GM19455 (cell line): ENCODE measurements around the gene OGA.
A peak's percentile ranks its signal among the peaks of the same experiment; 100 is the strongest.

Experiments
- ATAC-seq: cut with Tn5 transposase; IDR thresholded peaks from one replicate; pipeline ENCODE4 v1.9.1; 2021; ENCODE audit not compliant: unreplicated experiment

Gene OGA

DNA sequence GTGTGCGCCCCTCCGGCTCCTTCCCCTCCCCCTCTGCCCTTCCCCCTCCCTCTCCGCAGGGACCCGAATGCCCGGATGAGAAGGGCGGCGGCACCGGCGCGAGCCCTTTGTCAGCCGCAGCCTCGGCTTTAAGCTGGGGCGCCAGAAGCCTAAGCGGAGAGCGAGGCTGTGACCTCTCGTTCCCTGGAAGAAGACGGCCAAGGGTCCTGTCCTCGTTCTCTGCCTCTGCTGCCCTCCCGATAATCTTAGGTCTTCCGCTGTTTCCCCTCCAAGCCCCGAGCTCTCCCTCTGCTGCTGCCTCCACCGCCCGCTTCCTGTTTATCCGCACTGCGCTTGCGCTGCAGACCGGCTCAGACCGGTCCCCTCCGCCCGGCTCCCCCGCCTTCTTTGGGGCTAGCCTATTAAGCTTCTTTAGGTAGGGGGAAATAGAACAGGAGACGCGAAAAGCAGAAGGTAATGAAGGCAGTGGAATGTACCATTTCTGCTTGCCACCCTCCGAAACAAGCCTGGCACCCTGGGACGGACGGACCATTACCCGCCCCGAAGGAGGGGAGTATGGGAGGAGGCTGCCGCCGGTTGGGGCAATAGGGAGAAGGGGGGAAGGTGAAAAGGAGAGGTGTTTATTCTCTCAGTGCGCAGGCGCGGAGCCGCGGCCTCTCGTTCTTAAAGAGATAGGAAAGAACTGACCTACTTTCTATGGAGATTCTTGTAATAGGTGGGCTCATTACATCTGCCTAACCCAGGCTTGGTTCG lies at the start of gene OGA:
TSS of gene OGA (minus strand) at position 326 of the 753 bp plus-strand sequence. CDS start 422 bp downstream, outside the sequence.
- peak; percentile 84 for ATAC-seq

DNA sequence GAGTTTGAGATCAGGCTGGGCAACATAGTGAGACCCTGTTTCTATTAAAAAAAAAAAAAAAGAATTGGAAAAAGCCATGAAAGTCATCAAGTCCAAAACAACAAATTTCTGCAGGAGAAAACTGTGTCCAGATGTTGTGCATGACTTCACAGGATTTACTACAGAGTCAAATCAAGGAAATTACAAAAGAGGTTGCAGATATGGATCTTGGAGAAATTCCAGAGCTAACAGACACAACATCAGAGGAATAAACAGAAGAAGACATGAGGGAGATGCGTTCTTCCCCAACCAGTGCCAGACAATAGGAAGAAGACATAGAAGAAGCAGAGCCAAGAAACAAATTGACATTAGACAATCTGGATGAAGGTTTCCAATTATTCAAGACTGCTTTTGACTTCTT lies 49.7 kb upstream of the OGA start:
- ATAC-seq: no peak

DNA sequence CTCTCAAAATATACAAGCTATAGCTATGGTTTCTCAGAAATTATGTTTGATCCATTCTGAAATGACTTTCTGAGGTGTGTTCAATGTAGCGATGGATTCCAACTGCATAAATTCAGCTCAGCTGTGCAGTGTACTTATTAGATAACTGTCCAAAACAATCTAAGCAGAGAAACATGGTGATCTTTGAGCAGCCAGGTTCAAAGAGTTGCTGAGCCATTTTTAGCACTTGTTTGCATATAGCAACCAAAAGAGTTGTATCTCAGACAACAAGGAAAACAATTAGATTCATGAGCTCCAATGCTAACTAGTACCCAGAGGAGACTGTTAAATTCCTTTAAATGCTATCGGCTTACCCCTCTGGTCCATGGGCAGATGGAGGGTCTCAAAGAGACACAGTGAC lies 41.3 kb upstream of the OGA start:
- no peak for ATAC-seq

DNA sequence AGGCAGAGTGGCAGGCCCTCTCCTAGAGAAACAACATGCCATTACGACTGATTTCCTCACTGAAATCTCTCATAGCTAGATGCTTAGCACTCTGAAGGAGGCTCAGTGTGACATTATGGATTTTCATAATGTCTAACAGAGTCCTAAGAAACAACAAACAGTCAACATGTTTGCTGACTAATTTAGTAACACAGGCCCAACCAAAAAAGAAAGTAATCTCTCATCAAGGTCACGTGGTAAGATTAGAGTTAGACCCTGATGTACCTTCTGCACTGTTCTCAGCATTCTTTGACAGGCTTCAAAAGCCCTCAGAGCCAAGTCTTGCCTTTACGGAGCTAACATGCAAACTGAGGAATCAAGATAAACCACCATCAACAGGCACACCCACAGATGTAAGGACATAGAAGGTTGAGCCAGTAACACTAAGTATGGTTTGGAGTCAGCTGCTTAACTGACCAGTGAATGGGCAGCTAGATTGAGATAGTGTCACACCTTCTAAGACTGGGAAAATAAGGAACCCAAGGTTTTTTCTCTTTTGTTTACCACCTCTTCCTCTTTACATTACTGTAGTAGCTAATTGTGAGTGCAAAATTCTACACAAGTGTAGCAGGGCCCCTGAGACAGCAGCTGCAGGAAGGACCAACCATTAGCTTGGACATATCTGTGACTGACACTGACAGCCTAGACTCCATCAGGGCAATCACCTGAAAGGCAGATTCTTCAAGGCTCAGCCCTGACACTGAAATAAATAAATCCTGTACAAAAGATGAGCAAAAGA lies 40.7 kb upstream of the OGA start:
- peak; percentile 68 for ATAC-seq

DNA sequence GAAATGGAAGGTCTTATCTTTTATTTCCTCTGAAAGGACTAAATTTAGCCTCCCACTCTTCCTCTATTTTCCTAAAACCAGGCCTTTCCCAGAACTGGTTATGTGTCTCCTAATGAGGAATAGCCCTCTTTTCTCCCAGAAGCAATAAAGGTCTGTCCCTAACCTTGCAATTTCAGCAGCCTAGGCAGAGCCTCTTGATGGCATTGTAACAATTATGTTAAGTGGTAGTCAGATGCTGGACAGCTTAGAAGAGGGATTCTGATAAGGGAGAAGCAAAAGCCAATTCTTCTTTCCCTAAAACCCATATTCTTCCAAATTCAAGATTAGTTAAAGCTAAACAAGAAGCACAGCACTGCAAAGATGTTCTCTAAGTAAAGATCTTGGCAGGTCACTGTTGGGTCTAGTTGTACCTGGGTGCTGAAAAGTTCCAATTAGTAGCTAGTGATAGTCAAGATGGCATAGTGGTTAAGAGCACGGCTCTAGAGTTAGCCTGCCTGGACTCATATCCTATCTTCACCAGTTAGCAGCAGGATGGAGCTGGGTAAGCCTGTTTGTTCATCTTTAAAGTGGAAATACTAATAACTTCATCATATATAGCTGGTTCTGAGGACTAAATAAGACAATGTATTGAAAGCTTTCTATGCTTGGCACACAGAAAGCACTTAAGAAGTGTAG lies 39.7 kb upstream of the OGA start:
- no peak for ATAC-seq

DNA sequence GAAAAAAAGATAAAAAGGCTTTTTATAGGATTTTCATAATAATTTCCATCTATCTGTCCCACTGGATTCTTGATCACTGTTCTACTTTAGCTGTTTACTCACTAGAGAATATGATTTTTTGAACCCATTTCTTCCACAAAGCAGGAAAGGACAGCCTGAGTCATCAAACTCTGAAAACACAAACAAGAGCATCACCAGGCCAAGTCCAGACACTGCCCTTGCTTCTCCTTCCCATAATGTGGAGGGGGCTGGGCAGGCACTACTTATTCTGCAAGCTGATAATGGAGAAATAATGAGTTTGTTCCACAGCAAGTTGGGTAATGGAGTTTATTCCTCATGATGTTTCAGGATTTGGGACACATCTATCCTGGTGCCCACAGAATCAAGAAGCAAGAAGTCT lies 38.4 kb upstream of the OGA start:
- no peak for ATAC-seq

DNA sequence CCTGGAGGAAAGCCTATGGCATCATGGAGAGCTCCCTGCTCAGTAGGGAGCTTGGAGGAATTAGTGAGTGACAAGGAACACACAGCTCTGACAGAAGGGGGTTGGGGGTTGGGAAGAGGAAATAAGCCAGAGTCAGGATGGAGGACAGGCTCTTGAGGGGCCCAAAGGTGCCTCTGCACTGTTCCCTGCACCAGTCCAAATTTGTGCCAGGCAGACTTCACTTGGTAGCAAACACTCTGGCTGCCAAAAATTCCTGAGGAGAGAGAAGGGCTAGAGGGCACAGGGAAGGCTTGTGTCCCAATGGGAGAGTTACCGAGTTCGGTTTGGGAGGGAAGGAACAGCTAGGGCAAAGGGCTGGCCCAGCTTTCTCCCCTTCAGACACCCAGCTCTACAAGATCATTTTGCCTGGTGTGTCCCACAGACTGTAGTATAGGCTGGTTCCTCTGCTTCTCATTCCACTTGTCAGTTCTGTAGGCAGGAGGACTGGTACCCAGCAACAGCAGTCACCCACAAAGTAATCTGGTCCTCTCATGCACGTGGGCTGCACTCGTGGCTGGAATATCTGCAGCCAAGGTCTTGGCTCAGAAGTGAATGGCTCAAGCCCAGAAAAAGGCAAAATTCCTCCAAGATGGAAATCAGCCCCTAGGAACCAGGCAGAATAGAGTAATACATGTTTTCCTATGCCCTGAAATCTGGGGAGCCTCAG lies 33.3 kb upstream of the OGA start:
- no peak for ATAC-seq

DNA sequence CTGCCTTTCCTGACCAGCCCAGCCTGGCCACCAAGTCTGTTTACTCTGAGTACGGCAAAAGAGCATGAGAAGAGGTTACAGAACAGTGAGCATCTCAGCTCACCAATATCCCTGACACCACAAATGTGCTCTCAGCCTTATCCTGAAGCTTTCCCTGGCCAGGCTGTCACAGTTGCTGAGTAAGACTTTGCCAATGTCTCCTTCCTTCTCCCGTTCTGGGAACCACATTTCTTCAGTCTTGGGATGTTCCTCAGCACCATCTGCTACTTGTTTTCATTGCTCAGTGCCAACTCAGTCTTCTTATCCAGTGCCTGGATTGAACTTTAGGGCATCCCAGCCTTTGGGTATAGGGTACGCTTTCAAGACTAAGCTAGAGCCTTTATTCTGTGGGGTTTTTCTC lies 32.5 kb upstream of the OGA start:
- no peak for ATAC-seq

DNA sequence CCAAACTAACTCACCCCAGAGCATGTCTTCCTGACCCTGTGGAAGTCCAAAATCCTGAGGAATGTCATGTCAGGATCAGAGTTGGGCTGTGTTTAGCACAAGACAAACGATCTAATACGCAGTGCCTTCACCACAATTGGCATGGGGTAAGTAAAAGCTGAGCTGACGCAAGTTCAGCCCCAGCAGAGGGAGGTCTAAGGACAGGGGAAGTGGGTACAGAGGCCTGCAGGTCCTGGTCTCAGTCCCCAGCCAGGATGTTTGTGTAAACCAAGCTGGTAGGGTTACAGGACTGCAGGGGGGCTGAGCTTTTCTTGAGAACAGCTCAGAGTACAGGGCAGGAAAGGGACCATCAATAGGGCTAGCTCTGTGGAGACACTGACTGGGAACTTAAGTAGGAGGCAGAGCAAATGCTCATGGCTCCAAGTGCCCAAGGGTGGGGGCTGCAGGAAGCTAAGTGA lies 30.7 kb upstream of the OGA start:
- no peak for ATAC-seq

DNA sequence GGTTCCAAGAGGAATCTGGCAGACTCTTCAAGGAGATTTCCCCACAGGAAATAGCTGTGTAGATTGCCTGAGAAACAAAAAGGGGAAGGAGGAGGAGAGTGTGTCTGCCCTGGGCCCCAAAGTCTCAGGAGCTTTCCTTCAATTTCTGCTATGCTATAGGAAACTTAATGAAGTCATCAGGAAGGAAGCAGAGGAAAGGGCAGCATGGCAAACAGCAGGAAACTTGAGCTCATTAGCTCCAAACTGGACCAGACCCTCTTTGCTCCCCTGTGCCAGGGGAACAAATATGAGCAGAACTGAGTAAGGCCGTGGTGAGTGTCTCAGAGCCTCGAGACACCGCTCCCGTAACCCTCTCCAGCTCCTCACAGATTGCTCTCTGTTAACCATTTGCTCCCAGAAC lies 30.2 kb upstream of the OGA start:
- no peak for ATAC-seq

DNA sequence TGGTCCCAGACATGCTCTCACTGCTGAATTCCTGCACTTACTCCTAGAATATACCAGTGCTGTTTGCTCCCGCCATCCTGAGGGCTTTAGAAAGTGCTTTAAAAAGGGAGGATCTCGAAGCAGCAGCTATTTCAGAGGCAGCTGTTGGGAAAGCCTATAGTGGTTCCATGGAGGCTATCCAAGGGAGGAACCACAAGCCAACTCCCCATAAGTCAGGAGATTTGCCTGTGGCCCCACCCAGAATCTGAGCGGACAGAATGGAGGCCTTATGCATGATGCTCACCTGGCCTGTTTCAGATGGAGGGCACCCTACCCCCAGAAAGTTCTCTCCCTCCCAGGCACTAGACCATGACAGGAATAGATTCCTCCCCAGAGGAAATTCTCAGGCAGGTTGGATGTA lies 27.6 kb upstream of the OGA start:
- no peak for ATAC-seq

DNA sequence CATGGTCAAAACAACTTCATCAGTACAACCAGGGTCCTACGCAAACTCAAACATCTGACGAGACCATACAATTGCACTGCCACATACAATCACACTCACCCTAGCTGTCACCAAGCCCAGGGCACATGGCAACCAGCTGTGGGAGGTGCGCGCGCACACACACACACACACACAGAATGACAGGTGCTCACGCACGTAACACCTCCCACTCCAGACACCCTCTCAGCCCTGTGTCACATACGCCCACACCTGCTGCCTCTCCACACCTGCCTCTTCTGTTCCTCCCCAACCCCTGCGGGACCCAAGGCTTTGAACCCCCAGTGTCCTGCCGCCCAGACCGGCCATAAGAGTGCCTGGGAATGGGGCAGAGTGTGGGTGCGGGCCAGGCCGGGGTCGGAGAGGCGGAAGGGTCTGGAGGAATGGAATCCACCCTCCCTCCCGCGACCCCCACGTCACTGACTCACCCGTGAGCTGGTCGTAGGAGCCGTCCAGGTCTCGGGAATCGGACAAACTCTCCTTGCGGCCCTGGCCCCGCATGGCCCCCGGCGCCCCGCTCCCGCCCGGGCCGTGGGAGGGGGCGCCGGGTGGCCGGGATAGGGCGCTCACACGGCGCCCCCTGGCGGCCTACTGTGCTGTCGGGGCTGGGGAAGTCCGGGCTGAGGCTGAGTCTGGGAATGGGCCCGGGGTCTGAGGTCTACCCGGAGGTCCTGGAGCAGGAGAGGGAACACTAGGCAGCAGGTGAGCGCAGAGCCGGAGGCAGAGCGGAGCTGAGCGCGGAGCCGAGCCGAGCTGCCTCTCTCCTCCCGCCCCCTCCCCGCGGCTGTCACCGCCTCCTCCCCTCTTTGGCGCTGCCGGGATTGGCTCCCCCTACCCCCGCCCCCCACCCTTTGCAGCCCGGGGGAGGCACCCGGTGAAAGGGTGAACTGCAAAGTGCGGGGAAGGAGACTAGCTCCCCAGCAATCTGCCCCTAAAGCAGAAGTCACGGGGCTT lies 25.1 kb upstream of the OGA start, which contains the start of gene KCNIP2:
TSS of gene KCNIP2 (minus strand) at position 769 of the 990 bp plus-strand sequence. CDS start at position 537, 232 bp downstream.
- no peak for ATAC-seq

DNA sequence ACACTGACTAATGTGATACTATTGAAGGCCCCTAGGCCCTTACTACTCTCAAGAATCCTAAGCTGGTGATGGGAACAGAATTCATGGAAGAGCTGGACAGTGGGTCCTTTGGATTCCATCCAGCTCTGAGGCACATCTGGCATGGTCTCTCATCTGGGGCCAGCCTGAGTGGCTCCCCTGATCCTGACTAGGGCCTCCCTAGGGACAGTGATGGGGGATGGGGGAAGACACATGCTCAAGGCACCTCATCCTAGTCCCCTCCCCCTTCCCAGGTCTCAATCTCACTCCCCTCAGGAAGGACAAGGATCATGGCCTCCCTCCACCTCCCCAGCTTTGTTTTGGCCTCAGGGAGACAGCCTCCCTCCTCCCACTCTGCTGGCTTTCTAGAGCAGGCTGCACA lies 23.6 kb upstream of the OGA start:
- ATAC-seq: no peak

DNA sequence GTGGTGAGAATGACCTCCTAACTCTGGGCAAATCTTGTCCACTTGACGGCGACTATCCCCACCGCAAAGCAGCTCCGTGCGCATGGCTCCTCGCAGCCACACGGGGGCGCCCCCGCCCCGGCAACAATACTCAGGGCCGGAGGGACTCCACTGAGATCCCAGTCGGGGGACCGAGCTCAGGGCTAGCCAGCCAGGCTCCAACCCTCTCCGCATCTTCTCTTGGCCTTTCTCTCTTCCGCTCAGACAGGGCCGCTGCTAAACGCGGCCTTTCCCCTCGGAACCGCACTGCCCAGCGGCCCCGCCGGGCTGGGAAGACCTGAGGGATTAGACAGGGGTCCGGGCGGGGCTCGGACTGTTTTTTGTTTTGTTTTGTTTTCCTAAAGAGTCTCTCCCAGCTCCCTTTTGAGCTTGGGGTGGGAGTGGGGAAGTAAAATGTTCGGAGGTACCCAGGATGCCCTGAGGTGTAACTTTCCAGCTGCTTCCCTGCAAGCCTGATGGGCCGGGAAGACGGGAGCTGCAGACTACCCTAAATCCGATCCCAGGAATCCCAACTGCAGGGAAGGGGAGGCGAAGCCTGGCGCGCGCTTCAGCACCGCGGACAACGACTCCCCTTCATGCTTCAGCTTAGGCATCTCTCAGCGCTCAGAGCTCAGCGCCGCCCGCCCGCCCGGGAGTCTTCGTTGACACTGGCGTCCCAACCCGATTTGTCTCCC lies 22.7 kb upstream of the OGA start:
- peak; percentile 53 for ATAC-seq

DNA sequence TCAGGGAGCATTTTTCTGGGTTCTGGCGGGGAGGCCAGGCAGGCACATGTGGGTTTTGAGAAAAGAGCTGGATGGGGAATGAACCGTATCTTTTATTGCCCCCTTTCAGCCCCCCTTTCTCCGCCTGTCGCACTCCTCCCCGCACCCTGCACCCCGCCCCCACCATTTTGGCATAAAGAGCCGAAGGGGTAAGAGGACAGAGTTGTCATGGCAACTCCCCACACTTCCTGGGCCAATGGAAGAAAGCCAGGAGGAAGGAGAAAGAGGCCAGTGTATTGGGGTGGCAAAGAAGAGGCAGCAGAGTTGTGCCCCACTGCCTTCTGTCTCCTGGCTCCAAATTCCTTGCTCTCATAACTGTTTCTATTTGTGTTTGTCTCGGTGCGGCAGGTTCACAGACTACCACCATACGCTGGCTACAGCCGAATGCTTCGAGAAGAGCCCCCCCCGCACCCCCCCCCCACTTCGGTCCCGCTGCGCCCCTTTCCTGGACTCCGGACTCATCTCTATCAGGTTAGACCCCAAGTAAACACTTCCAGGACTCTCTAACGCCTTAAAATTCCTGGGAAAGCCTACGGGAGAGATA lies 21.9 kb upstream of the OGA start:
- ATAC-seq: no peak

DNA sequence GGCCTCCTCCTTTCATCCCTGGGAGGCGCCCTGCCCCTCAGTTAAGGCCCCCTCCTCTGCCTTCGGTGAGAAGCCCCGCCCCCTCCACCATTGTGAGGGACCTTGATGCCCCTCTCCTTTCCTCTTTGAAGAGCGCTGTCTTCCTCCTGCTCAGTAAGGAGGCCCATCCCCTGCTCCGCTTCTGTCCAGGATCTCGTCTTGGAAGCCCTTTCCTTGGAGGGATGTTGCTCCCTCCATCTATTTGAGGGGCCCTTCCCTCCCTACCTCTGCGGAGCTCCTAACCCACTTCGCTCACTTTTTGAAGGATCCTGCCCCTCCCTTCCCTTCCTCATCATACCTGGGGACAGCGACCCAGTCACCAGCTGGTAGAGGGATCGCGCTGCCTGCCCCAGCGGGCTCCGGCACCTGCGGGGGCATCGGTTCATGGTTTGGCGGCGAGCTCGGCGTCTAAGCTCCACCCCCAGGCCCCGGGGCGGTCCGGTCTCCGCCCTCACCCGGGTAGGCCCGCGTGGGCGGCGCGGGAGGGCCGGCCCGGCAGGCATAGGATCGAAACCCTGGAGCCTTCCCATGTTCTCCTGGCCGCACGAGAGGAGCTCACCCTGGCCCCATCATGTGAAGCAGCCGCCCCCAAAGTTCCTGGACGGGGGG lies 21.3 kb upstream of the OGA start:
- ATAC-seq: no peak

DNA sequence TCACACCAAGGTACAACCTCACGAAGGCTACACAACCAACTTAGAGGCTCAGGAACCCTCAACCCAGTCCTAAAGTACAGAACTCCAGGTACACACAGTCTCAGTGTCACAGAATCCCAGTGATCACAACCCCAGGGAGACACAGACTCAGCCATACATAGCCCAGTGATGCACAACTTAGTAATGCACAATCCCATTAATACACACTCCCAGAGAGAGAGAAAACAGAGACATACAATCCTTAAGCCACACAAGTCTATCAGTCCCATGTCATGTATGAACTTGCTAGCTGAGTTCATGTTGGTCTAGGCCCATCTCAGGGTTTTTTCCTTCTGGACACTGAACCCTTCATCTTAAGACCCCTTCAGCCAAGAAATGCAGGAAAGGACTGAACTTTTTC lies 20.8 kb upstream of the OGA start:
- no peak for ATAC-seq

DNA sequence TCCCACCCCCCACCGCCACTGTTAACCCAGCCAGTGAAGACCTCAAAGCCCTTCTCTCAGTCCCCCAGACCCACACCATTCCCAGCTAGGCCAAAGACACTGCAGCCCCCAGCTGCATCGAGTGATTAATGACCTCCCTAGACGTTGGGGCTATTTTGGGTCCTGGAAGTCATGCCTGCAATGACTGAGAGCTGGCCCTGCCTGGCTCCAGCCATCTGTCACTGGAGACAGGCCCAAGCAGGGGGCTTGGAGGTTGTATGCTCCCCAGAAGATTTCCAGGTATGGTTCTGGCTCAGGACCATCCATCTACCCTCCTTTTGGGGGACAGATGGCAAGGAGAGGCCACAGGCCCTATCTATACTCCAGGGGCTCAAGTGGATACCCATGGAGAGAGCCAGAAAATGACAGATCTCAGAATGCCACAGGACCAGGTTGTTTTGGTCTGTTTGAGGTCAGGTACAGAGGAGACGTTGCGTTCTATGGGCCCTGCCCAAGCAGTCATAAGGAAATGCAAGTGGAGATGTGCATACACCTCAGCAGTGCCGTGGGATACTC lies 20.2 kb upstream of the OGA start:
- ATAC-seq: no peak
